TTC549 (cell line): ENCODE data around the gene INPPL1.

Experiments used
- FAIRE-seq: peaks from 2 replicates; lab custom pipeline; 2012; peaks lifted over from hg19 to GRCh38; lab: Jason Lieb, UNC

INPPL1 gene

GRCh38 chr11:72233056-72233772 is 8.6 kb downstream of the INPPL1 start:
- FAIRE-seq = no peak

- no peak for FAIRE-seq
These were observed 9.4 kb downstream of the INPPL1 start for GRCh38 chr11:72233773-72234513.

- no peak for FAIRE-seq
These were observed 9.9 kb downstream of the INPPL1 start for GRCh38 chr11:72234514-72234830.

DNA sequence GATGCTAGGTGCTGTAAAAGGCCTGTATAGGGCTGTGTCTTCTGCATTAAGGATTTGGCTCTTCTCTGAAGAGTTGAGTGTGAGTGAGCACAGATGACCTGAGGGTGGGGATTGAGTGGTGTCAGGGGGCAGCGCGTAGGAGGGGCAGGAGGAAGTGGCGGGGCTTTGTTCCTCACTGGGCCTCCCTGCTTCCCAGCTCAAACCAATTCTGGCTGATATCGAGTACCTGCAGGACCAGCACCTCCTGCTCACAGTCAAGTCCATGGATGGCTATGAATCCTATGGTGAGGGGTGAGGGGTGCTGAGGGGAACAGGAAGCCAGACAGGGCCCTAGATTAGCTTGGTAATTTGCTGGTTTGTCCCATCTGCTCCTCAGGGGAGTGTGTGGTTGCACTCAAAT is 10.4 kb downstream of the INPPL1 start:
- FAIRE-seq = no peak

DNA sequence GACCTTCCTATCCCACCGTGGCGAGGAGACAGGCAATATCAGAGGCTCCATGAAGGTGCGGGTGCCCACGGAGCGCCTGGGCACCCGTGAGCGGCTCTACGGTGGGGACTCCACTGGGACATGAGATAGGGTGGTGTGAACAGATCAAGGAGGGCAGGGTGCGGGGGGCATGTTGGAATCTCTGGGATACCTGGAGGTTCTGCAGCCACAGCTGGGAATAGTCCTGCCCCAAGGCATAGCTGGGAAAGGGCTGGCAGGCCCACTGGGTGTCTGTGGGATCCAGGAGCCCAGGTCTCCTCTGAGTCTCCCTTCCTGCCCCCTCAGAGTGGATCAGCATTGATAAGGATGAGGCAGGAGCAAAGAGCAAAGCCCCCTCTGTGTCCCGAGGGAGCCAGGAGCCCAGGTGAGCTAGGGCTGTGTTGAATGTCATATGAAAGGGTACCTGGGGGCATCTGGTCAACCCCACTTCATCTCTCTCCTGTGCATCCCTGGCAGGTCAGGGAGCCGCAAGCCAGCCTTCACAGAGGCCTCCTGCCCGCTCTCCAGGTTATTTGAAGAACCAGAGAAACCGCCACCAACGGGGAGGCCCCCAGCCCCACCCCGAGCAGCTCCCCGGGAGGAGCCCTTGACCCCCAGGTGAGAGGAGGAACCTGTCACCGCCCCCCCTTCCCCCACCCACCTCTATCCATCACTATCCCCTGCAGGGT is 10.9 kb downstream of the INPPL1 start:
- FAIRE-seq = no peak

DNA sequence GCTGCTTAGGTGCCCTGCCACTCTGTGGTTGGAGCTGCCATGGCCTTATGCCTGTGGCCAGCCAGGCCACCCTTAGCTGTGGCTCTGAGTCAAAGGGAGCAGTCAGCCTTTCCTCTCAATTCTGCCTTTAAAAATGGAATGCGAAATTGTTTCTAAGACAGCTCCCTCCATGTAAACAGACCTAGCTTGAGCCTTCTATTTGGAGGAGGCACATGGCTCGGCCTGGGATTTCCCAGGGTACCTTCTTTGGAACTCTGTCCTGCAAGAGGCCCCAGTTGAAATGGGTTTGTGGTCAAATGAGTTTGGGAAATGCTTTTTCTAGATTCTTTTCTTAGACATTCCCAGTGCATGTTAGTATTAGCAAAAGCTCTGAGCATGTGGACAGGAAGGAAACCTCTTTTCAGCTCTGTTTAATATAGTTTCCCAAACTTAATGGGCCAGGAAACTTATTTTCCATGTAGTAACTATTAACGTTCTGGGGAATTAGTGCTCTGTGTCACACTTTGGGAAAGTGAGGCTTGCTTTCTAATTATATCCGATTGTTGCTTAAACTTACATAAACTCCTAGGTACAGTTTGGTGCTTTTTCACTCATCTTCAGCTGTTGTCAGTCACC is 11.6 kb downstream of the INPPL1 start:
- no peak for FAIRE-seq

DNA sequence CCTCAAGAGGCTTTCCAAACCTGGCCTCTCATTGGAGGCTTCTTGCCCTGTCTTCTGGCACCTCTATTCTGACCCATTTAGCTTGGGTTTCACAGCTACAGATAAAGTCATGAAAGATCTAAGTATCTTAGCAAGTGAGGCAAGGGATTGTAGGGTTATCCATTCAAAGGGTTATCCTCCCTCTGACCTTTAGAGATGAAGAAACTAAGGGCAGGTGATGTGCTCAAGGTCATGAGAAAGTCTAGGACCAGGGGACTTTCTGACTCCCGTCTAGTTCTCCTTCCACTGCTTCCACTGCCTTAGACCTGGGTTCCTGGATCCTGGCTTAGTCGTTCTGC is 12.2 kb downstream of the INPPL1 start:
- no peak for FAIRE-seq

DNA sequence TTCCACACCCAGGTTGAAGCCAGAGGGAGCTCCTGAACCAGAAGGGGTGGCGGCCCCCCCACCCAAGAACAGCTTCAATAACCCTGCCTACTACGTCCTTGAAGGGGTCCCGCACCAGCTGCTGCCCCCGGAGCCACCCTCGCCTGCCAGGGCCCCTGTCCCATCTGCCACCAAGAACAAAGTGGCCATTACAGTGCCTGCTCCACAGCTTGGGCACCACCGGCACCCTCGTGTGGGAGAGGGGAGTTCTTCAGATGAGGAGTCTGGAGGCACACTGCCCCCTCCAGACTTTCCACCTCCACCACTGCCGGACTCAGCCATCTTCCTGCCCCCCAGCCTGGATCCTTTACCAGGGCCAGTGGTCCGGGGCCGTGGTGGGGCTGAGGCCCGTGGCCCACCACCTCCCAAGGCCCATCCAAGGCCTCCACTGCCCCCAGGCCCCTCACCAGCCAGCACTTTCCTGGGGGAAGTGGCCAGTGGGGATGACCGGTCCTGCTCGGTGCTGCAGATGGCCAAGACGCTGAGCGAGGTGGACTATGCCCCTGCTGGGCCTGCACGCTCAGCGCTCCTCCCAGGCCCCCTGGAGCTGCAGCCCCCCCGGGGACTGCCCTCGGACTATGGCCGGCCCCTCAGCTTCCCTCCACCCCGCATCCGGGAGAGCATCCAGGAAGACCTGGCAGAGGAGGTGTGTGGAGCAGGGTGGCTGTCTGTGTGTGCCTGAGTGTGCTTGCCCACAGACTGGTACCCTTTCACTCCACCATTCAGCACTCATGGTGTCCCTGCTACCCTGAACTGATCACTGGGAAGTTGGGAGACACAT is 12.8 kb downstream of the INPPL1 start:
- FAIRE-seq = no peak

GRCh38 chr11:72238040-72238450 is 13.5 kb downstream of the INPPL1 start:
- no peak for FAIRE-seq

GRCh38 chr11:72238492-72239312 is 14.1 kb downstream of the INPPL1 start:
- no peak for FAIRE-seq

DNA sequence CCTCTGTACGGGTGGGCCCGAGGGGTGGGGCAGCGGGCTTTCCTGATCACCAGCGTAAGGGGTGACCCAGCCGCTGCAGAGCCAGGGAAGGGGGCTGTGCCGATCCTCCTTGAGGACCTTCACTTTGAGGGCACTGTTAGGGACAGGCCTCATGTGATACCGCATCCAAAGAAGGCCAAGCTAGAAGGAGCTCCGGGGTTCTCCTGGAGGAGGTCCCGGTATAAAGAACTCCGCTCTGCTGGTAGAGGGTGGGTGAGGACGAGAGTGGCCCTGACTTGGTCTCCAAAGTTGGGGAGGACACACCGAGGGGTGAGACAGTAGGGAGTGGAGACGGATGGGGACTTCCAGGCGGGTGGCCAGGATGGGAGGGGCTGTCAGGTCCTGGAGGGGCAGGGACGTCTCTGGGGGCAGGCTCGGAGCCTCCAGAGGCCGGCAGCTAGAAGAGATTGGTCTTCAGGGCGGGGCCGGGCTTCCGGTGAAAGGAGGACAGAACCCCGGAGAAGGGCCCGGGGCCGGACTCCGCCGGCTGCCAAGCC is 14.8 kb downstream of the INPPL1 start:
- no peak for FAIRE-seq

- no peak for FAIRE-seq
These were observed 15.4 kb downstream of the INPPL1 start for GRCh38 chr11:72239849-72240460.

DNA sequence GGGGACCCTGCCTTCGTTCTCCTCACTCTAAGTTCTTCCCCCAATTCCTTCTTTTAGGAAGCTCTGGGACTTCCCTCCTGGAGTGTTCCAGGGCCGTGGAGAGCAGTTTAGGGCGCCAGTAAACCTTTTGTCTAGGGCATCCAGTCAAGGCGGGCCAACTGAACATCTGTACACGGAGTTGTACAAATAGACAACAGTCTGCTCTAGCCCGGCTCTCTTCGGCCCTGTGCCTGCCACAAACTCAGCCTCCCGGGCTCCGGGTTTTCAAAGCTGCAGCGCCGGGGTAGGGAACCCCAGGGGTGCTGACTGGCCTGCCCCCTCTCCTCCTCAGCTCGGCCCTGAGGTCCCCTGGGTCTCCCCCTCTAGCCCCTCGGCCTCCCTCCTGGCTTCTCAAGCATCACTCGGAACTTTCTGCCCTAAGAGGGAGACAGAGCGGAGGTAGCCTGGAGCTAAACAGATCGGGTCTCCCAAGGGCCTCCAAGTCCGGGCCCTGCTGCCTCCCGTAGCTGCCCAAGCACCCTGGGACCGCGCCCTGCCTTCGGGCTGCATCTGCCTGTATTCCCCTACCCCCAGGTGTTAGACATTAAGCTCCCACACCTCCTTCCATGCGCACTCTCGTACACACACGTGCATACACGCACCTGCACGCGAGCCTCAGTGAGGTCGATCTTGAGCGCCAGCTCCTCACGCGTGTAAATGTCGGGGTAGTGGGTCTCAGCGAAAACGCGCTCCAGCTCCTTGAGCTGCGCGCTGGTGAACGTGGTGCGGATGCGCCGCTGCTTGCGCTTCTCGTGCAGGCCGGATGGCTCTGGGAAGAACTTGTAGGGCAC is 16.1 kb downstream of the INPPL1 start:
- no peak for FAIRE-seq

DNA sequence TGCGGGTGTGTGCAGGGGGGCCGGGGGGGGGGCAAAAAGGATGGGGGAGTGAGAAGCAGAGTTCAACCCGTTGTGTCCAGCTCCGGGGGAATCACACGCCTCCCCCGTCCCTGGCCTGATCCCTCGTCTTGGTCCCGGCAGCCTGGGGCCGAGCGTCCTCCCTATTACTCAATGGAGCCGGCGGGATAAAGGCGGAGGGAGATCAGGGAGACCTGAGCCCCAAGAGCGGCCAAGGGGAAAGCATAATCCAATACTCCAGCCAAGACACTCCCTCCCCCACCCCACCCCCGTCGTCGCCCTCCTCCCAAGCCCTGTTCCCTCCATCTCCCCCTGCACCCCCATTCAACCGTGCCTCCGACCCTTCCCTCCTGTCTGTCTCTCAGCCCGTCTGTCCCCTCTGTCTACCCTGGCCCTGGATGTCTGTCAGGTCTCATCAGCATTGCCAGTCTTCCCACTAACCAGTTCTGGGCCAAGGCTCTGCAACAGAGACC is 16.8 kb downstream of the INPPL1 start:
- FAIRE-seq = no peak

DNA sequence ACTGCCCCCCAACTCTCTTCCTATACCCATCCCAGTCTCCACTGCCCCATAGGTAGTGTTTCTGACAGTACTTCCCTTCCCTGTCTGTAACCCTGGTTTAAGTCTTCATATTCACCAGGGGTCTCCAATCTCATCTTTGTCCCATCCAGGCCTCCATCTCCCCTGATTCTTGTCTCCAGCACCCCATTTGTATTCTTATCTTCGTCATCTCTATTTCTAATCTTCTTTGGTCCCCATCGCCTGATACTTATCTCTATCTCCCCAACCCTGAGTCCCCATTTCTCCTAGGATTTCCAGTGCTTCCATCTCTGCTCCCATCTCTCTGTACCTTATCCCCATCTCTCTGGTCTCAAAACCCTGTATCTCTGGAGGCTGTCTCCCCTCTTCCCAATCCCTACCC is 17.6 kb downstream of the INPPL1 start:
- no peak for FAIRE-seq

DNA sequence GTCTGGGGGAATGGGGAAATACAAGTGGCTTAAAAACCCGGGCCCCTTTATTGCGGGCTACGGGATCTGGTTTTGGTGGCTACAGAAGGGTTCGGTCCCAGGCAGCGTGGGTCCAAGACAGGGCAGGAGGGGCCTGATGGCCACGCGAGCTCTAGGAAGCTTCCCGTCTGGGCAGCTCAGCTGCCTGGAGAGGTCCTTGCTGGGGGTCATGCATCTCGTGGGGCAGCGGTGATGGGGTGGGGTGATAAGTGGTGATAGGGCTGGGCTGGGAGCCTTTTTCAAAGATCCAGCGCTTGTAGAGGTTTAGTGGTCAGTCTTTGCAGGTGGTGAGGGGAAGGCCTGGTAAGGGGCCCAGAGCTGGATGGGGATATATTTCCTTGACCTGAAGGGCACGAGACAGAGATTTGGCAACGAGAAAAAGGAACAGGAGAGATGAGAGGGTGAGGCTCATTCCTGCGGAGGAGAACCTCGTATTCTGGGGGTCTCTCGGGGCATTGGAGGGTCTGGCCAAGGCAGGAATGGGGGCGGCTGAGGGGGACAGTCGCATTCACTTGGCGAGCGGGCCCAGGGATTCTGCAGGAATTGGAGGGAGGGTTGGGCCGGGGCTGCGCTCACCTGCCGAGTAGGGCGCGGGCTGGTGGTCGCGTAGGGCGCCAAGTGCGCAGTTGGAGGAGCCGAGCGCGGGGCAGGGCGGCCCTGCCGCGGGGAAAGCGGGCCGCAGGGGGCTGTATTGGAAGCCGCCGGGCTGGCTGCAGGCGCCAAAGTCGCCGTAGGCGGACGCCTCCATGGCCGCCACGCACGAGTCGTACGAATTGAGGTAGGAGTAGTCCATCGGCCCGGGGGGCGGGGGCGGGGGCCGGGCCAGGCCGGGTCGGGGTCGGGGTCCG is 18.8 kb downstream of the INPPL1 start:
- FAIRE-seq = no peak

GRCh38 chr11:72244060-72244360 is 19.4 kb downstream of the INPPL1 start, which contains the start of gene PHOX2A:
PHOX2A (minus strand) TSS chr11:72244176; CDS start chr11:72244004, 172 bp downstream.
- no peak for FAIRE-seq
